PFSK-1 (cell line): Measurements from ENCODE around the gene CD27.

Experiments
- FOXP2 ChIP-seq: optimal IDR thresholded peaks from 2 replicates; pipeline ENCODE3; 2011; ENCODE audit warnings: borderline replicate concordance, control low read depth, inconsistent platforms; ENCODE audit not compliant: insufficient read depth; ENCODE audit errors: extremely low read length, extremely low read depth
- POLR2AphosphoS5 ChIP-seq: IDR thresholded peaks from 2 replicates; pipeline ENCODE4 v1.6.1; 2012; ENCODE audit warnings: low read depth, mild to moderate bottlenecking, control low read depth, low read length, moderate library complexity
- REST ChIP-seq, 2 experiments: IDR thresholded peaks; 2 replicates each; pipeline versions ENCODE4 v1.6.1 to v1.8.0; 2011 to 2012; ENCODE audit warnings: low read depth in 2 of 2, low read length in 2 of 2, control low read depth in 1 of 2, inconsistent platforms in 1 of 2, mild to moderate bottlenecking in 1 of 2, moderate library complexity in 1 of 2; ENCODE audit not compliant: insufficient read depth in 1 of 2
- SIN3A ChIP-seq: IDR thresholded peaks from 2 replicates; pipeline ENCODE4 v1.6.1; 2012; ENCODE audit warnings: mild to moderate bottlenecking, low read length, moderate library complexity, borderline replicate concordance; ENCODE audit not compliant: insufficient read depth
- TAF1 ChIP-seq: IDR thresholded peaks from 2 replicates; pipeline ENCODE4 v1.6.1; 2012; ENCODE audit warnings: low read length, control low read depth, borderline replicate concordance; ENCODE audit not compliant: insufficient read depth

CD27 gene

GRCh38 chr12:6494258-6494743 is 49.5 kb downstream of the CD27 start:
- peak; percentile 2; the same call in 1 of the 2 replicates for TF ChIP-seq SIN3A
- no peak for TF ChIP-seq REST (IDR thresholded peaks at IDR 0.05; ENCODE audit: insufficient read depth in 1 of 2, low read depth in 2 of 2, low read length in 2 of 2)
- no peak for TF ChIP-seq POLR2AphosphoS5
- TF ChIP-seq FOXP2 = no peak
- TF ChIP-seq TAF1 = 0 out of 2 replicates have a peak, but pooled peaks have one; percentile 36

GRCh38 chr12:6494968-6495367 is 50.2 kb downstream of the CD27 start:
- TF ChIP-seq REST (IDR thresholded peaks at IDR 0.05; ENCODE audit: insufficient read depth in 1 of 2, low read depth in 2 of 2, low read length in 2 of 2) = no peak
- no peak for TF ChIP-seq TAF1
- no peak for TF ChIP-seq POLR2AphosphoS5
- no peak for TF ChIP-seq SIN3A
- TF ChIP-seq FOXP2 = no peak

- no peak for TF ChIP-seq TAF1
- no peak for TF ChIP-seq REST (IDR thresholded peaks at IDR 0.05; ENCODE audit: insufficient read depth in 1 of 2, low read depth in 2 of 2, low read length in 2 of 2)
These were observed 55.7 kb downstream of the CD27 start for GRCh38 chr12:6500466-6500865.
